ENCODE results near the gene ADISSP.

The ADISSP gene

GRCh38 chr20:3752386-3752759, 15.2 kb downstream of the ADISSP start:
- Histone ChIP-seq H3K9me3 (ENCODE audit: low read length) (peaks cover 9% of the 10 kb centered on the region), H3K4me3 (ENCODE audit: low read length) (no peak overlapping the region), H3K27me3 (ENCODE audit: insufficient read depth, low read length) (no peaks in the 10 kb centered on the region), H3K4me1 (ENCODE audit: insufficient read depth, low read length) (no peaks in the 10 kb centered on the region), H3K36me3 (ENCODE audit: insufficient read depth, low read length) (peaks cover 21% of the 10 kb centered on the region), H2AFZ (ENCODE audit: low read depth, low read length) (no peak overlapping the region)

GRCh38 chr20:3751675-3752385, 15.7 kb downstream of the ADISSP start:
- Histone ChIP-seq H3K4me1 (ENCODE audit: insufficient read depth, low read length) (no peaks in the 10 kb centered on the region), H3K36me3 (ENCODE audit: insufficient read depth, low read length) (peaks cover 21% of the 10 kb centered on the region), H3K27me3 (ENCODE audit: insufficient read depth, low read length) (no peaks in the 10 kb centered on the region), H3K4me3 (ENCODE audit: low read length) (no peak overlapping the region), H3K9me3 (ENCODE audit: low read length) (peaks cover 9% of the 10 kb centered on the region), H2AFZ (ENCODE audit: low read depth, low read length) (no peak overlapping the region)

DNA sequence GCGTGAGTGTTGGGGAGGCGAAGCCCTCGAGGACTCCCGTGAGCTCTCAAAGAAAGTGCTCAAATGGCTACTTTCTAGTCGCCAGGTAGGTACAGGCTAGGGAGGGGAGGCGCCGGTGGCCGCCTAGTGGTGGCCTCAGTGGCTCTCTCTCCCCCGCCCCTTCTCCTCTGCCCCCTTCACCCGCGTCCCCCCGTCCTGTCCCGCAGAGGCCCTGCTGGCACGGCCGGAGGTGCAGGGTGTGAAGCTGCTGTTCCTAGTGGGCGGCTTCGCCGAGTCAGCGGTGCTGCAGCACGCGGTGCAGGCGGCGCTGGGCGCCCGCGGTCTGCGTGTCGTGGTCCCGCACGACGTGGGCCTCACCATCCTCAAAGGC, 16.3 kb downstream of the ADISSP start:
- Histone ChIP-seq H3K4me1 (ENCODE audit: insufficient read depth, low read length) (no peaks in the 10 kb centered on the region), H3K4me3 (ENCODE audit: low read length) (no peak overlapping the region), H2AFZ (ENCODE audit: low read depth, low read length) (no peak overlapping the region), H3K27me3 (ENCODE audit: insufficient read depth, low read length) (no peaks in the 10 kb centered on the region), H3K9me3 (ENCODE audit: low read length) (peaks cover 11% of the 10 kb centered on the region), H3K36me3 (ENCODE audit: insufficient read depth, low read length) (peaks cover 21% of the 10 kb centered on the region)

- Histone ChIP-seq H3K9me3 (ENCODE audit: low read length) (peaks cover 11% of the 10 kb centered on the region), H3K36me3 (ENCODE audit: insufficient read depth, low read length) (peaks cover 11% of the 10 kb centered on the region), H2AFZ (ENCODE audit: low read depth, low read length) (no peak overlapping the region), H3K4me1 (ENCODE audit: insufficient read depth, low read length) (no peaks in the 10 kb centered on the region), H3K27me3 (ENCODE audit: insufficient read depth, low read length) (peaks cover 6% of the 10 kb centered on the region), H3K4me3 (ENCODE audit: low read length) (no peak overlapping the region)
Observed at GRCh38 chr20:3749689-3750531, 17.6 kb downstream of the ADISSP start.

GRCh38 chr20:3749087-3749688, 18.4 kb downstream of the ADISSP start:
- peaks cover 10% of the 10 kb centered on the region for H3K27me3 ChIP-seq (ENCODE audit: insufficient read depth, low read length)

GRCh38 chr20:3748073-3748472, 19.5 kb downstream of the ADISSP start:
- H2AFZ ChIP-seq (ENCODE audit: low read depth, low read length) = no peak overlapping the region
- H3K4me3 ChIP-seq (ENCODE audit: low read length) = no peak overlapping the region
- H3K36me3 ChIP-seq (ENCODE audit: insufficient read depth, low read length) = peaks cover 6% of the 10 kb centered on the region
- peaks cover 11% of the 10 kb centered on the region for H3K9me3 ChIP-seq (ENCODE audit: low read length)
- H3K27me3 ChIP-seq (ENCODE audit: insufficient read depth, low read length) = peaks cover 12% of the 10 kb centered on the region
- H3K4me1 ChIP-seq (ENCODE audit: insufficient read depth, low read length) = no peaks in the 10 kb centered on the region

More at GRCh38 chr20:3749087-3749688, 18.4 kb downstream of the ADISSP start:
- Histone ChIP-seq H3K4me1 (ENCODE audit: insufficient read depth, low read length) (no peaks in the 10 kb centered on the region), H3K36me3 (ENCODE audit: insufficient read depth, low read length) (peaks cover 7% of the 10 kb centered on the region), H3K4me3 (ENCODE audit: low read length) (no peak overlapping the region), H3K9me3 (ENCODE audit: low read length) (peaks cover 11% of the 10 kb centered on the region), H2AFZ (ENCODE audit: low read depth, low read length) (no peak overlapping the region)

GRCh38 chr20:3747471-3747870, 20.1 kb downstream of the ADISSP start:
- Histone ChIP-seq H2AFZ (ENCODE audit: low read depth, low read length) (no peak overlapping the region), H3K36me3 (ENCODE audit: insufficient read depth, low read length) (peaks cover 6% of the 10 kb centered on the region), H3K4me1 (ENCODE audit: insufficient read depth, low read length) (no peaks in the 10 kb centered on the region), H3K27me3 (ENCODE audit: insufficient read depth, low read length) (peaks cover 12% of the 10 kb centered on the region), H3K4me3 (ENCODE audit: low read length) (no peak overlapping the region), H3K9me3 (ENCODE audit: low read length) (peaks cover 11% of the 10 kb centered on the region)

GRCh38 chr20:3745686-3746173, 21.8 kb downstream of the ADISSP start:
- Histone ChIP-seq H2AFZ (ENCODE audit: low read depth, low read length) (no peak overlapping the region), H3K27me3 (ENCODE audit: insufficient read depth, low read length) (peaks cover 12% of the 10 kb centered on the region), H3K4me3 (ENCODE audit: low read length) (no peak overlapping the region)

DNA sequence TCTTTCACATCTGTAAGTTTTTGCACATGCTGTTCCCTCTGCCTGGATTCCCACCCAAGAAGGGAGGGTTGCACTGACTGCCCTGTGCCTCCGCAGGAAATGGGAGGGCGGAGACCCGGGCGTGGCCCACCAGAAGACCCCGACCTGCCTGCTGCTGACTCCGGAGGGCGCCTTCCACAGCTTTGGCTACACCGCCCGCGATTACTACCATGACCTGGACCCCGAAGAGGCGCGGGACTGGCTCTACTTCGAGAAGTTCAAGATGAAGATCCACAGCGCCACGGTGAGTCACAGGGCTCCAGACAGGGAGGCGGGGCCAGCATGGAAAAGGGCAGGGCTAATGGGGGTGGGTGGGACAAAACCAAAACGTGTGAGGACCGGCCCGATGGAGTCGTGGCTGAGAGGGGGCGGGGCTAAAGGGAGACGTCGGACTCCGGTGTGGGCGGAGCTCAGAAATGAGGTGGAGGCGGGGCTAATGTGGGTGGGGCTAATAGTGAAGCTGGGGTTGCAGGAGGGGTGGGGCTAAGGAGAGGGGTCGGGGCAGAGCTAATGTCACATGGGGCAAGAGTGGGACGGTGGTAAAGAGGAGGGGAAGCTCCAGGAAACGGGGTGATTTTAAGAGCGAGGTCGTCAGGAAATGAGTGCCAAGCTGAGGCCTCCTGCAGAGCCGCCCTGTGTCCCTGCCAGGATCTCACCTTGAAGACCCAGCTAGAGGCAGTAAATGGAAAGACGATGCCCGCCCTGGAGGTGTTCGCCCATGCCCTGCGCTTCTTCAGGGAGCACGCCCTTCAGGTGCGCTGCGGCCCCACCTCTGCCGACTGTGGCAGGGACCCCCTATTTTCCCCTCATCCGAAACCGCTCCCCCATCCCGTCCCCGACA, 22.5 kb downstream of the ADISSP start:
- Histone ChIP-seq H2AFZ (ENCODE audit: low read depth, low read length) (no peak overlapping the region), H3K27me3 (ENCODE audit: insufficient read depth, low read length) (peaks cover 12% of the 10 kb centered on the region), H3K36me3 (ENCODE audit: insufficient read depth, low read length) (no peaks in the 10 kb centered on the region), H3K9me3 (ENCODE audit: low read length) (peaks cover 4% of the 10 kb centered on the region), H3K4me1 (ENCODE audit: insufficient read depth, low read length) (no peaks in the 10 kb centered on the region), H3K4me3 (ENCODE audit: low read length) (no peak overlapping the region)

More at GRCh38 chr20:3745686-3746173, 21.8 kb downstream of the ADISSP start:
- Histone ChIP-seq H3K36me3 (ENCODE audit: insufficient read depth, low read length) (peaks cover under 1% of the 10 kb centered on the region), H3K4me1 (ENCODE audit: insufficient read depth, low read length) (no peaks in the 10 kb centered on the region), H3K9me3 (ENCODE audit: low read length) (peaks cover 4% of the 10 kb centered on the region)

DNA sequence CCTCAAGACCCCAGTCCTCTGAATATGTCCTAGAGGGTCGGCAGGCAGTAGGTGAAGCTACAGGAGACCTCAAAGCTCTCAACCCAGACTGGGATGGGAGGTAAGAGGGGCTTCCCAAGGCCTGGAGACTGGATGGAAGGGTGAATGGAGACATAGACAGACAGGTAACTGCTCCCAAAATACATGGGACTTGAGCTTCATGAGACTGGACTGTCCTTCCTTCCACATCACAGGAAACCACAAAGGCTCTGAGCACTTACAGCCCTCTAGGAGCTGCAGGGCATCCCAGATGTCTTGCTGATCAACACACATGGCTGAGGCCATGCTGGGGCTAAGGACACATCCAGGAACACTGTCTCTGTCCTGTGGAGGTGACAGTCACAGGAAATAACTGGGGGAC, 23.5 kb downstream of the ADISSP start:
- H3K4me3 ChIP-seq (ENCODE audit: low read length) = no peak overlapping the region
- no peaks in the 10 kb centered on the region for H3K36me3 ChIP-seq (ENCODE audit: insufficient read depth, low read length)
- H3K9me3 ChIP-seq (ENCODE audit: low read length) = peaks cover 2% of the 10 kb centered on the region
- peaks cover 12% of the 10 kb centered on the region for H3K27me3 ChIP-seq (ENCODE audit: insufficient read depth, low read length)
- H3K4me1 ChIP-seq (ENCODE audit: insufficient read depth, low read length) = no peaks in the 10 kb centered on the region
- no peak overlapping the region for H2AFZ ChIP-seq (ENCODE audit: low read depth, low read length)

DNA sequence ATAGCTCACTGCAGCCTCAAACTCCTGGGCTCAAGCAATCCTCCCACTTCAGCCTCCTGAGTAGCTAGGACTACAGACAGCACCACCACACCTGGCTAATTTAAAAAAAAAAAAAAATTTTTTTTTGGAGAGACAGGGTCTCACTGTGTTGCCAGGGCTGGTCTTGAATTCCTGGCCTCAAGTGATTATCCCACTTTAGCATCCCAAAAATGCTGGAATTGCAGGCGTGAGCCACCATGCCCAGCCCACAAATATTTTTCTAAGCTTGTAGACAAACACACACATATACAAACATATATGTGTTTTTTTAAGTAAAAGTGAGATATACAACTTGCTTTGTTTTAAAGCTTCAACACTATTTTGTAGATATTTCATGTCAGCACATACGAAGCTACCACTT, 24.3 kb downstream of the ADISSP start:
- Histone ChIP-seq H3K36me3 (ENCODE audit: insufficient read depth, low read length) (no peaks in the 10 kb centered on the region), H3K4me3 (ENCODE audit: low read length) (no peak overlapping the region), H3K4me1 (ENCODE audit: insufficient read depth, low read length) (no peaks in the 10 kb centered on the region), H3K9me3 (ENCODE audit: low read length) (peaks cover 2% of the 10 kb centered on the region), H3K27me3 (ENCODE audit: insufficient read depth, low read length) (peaks cover 12% of the 10 kb centered on the region), H2AFZ (ENCODE audit: low read depth, low read length) (no peak overlapping the region)

- peaks cover 12% of the 10 kb centered on the region for H3K27me3 ChIP-seq (ENCODE audit: insufficient read depth, low read length)
- H3K4me3 ChIP-seq (ENCODE audit: low read length) = no peak overlapping the region
- H3K4me1 ChIP-seq (ENCODE audit: insufficient read depth, low read length) = no peaks in the 10 kb centered on the region
- no peaks in the 10 kb centered on the region for H3K36me3 ChIP-seq (ENCODE audit: insufficient read depth, low read length)
- no peak overlapping the region for H2AFZ ChIP-seq (ENCODE audit: low read depth, low read length)
- peaks cover 2% of the 10 kb centered on the region for H3K9me3 ChIP-seq (ENCODE audit: low read length)
Observed at GRCh38 chr20:3741836-3742458, 25.6 kb downstream of the ADISSP start.
